Kidney (tissue), 14 donors: Measurements from ENCODE around the gene SOBP. TPM values are rescaled to one million over a fixed set of nuclear protein-coding genes. Genes with fewer than 3 reads are reported as not detected.

ENCODE experiments used
- DNase-seq, 5 donors: peaks; one replicate each; pipeline ENCODE4 v3.0.0-alpha.2; 2013 to 2020
- FAIRE-seq: peaks from 2 replicates; lab custom pipeline; 2012; peaks lifted over from hg19 to GRCh38; lab: Jason Lieb, UNC
- H3K27ac ChIP-seq, 2 donors: one replicate each; pipeline ENCODE4 v1.7.0; 2013; ENCODE audit warnings: low read depth in 2 of 2, low read length in 2 of 2, inconsistent platforms in 1 of 2
- H3K27me3 ChIP-seq: one replicate; pipeline ENCODE4 v1.7.1; 2013; ENCODE audit warnings: low read length, inconsistent platforms; ENCODE audit not compliant: control insufficient read depth, insufficient read depth
- H3K36me3 ChIP-seq, 3 donors: one replicate each; pipeline versions ENCODE4 v1.7.0 to v1.7.1; 2013; ENCODE audit warnings: low read length in 3 of 3, control low read depth in 1 of 3, inconsistent platforms in 1 of 3; ENCODE audit not compliant: insufficient read depth in 3 of 3, control insufficient read depth in 2 of 3
- H3K4me1 ChIP-seq, 3 donors: one replicate each; pipeline versions ENCODE4 v1.7.0 to v1.7.1; 2013; ENCODE audit warnings: low read length in 3 of 3, inconsistent platforms in 1 of 3, low read depth in 1 of 3; ENCODE audit not compliant: control insufficient read depth in 2 of 3, insufficient read depth in 2 of 3
- H3K4me3 ChIP-seq, 3 donors: one replicate each; pipeline versions ENCODE4 v1.7.0 to v1.8.1; 2013; ENCODE audit warnings: low read length in 3 of 3, control low read depth in 1 of 3, inconsistent platforms in 1 of 3
- H3K9ac ChIP-seq, 3 donors: one replicate each; pipeline versions ENCODE4 v1.7.0 to v1.7.1; 2013; ENCODE audit warnings: low read length in 3 of 3, control low read depth in 1 of 3, inconsistent platforms in 1 of 3
- H3K9me3 ChIP-seq, 3 donors: one replicate each; pipeline versions ENCODE4 v1.7.0 to v1.7.1; 2013; ENCODE audit warnings: low read length in 3 of 3, control low read depth in 1 of 3, inconsistent platforms in 1 of 3; ENCODE audit not compliant: control insufficient read depth in 2 of 3, insufficient read depth in 1 of 3
- CTCF ChIP-seq: IDR thresholded peaks from 3 replicates; pipeline ENCODE4 v1.5.1; 2012; ENCODE audit warnings: mild to moderate bottlenecking, moderate library complexity, borderline replicate concordance; ENCODE audit not compliant: insufficient read depth; ENCODE audit errors: extremely low read depth
- intact Hi-C: fragments of 100-400 bp; cut with DNase I; formaldehyde crosslinking; loops from one replicate; pipeline ENCODE4 v1.11.1; 2022
- polyA plus RNA-seq: library from polyadenylated mRNA; stranded (reverse); fragments of 350-450 nt; fragmentation: Illumina TruSeq; extraction: RNeasy Lipid Tissue Mini Kit (QIAGEN cat#74804); gene quantifications from one replicate; pipeline ENCODE4 v1.2.3, GENCODE V29; 2014; ENCODE audit warnings: low read depth, low replicate concordance; ENCODE audit not compliant: insufficient read depth
- total RNA-seq: library from RNA; stranded (reverse); fragmentation: NEBNext Ultra II Directional; extraction: Animal tissue kit (Norgen Biotek cat#: 25700); gene quantifications from one replicate; pipeline ENCODE4 v1.2.1, GENCODE V29; 2021
- donor health status: control.
- donor health status: control.
- donor health status: control.
- donor health status: control.
- donor health status: control.
- donor health status: DM: yes; HTN: yes; CAD: no.
- donor health status: Normal renal cell carcinoma (clear cell type).

Gene SOBP
- total and polyA plus RNA-seq, 2 donors from 2014 or later, result 5.4 to 9.5 TPM

- H3K27ac ChIP-seq, result peak overlapping the region; percentile 29 to 54
- peak overlapping the region in 2 of 3 donors; percentile 28 to 70 for H3K9ac ChIP-seq
- peaks cover 2 to 13% (median 10%) of the 10 kb centered on the region in 3 donors for H3K4me1 ChIP-seq
- no peaks in the 10 kb centered on the region for H3K36me3 ChIP-seq
- no peak for TF ChIP-seq CTCF
- peak overlapping the region; percentile 65 to 76 (median 73) for H3K4me3 ChIP-seq
- FAIRE-seq, result no peak
- peaks cover 4% of the 10 kb centered on the region for H3K27me3 ChIP-seq
- H3K9me3 ChIP-seq, result no peaks in the 10 kb centered on the region
- DNase-seq, result peak; percentile 74 to 87 (median 83)
- intact Hi-C loops, result no loop called here
Observed at GRCh38 chr6:107488875-107489635, 862 bp upstream of the SOBP start.

- DNase-seq, result peak in 1 of 5 donors; percentile 60
- FAIRE-seq, result no peak
- intact Hi-C loops, result no loop called here
- peak overlapping the region; percentile 74 to 86 (median 82) for H3K4me3 ChIP-seq
- no peaks in the 10 kb centered on the region for H3K9me3 ChIP-seq
- H3K9ac ChIP-seq, result peak overlapping the region; percentile 1 to 54 (median 21)
- H3K36me3 ChIP-seq, result no peaks in the 10 kb centered on the region
- peak overlapping the region; percentile 2 to 62 for H3K27ac ChIP-seq
- peaks cover 2 to 21% (median 10%) of the 10 kb centered on the region in 3 donors for H3K4me1 ChIP-seq
- peaks cover 4% of the 10 kb centered on the region for H3K27me3 ChIP-seq
- no peak for TF ChIP-seq CTCF
Observed at GRCh38 chr6:107490566-107491137, 735 bp downstream of the SOBP start.

GRCh38 chr6:107491138-107491609 is 1.3 kb downstream of the SOBP start:
- peak overlapping the region; percentile 1 to 73 (median 21) for H3K9ac ChIP-seq
- peaks cover 4% of the 10 kb centered on the region for H3K27me3 ChIP-seq
- no peaks in the 10 kb centered on the region for H3K36me3 ChIP-seq
- DNase-seq (peak; percentile 68 to 83 (median 81)), FAIRE-seq (no peak)
- H3K4me3 ChIP-seq, result peak overlapping the region; percentile 74 to 86 (median 82)
- peaks cover 2 to 23% (median 10%) of the 10 kb centered on the region in 3 donors for H3K4me1 ChIP-seq
- TF ChIP-seq CTCF, result no peak
- no peaks in the 10 kb centered on the region for H3K9me3 ChIP-seq
- peak overlapping the region in 1 of 2 donors; percentile 2 for H3K27ac ChIP-seq
- intact Hi-C loops, result no loop called here
